Adrenal gland (tissue), 12 donors: ENCODE measurements around the gene ABO. TPM values are rescaled to one million over a fixed set of nuclear protein-coding genes. Genes with fewer than 3 reads are reported as not detected.

ENCODE experiments used
- DNase-seq, 7 donors: peaks; one replicate each; pipeline ENCODE4 v3.0.0-alpha.2; 2019 to 2020
- H3K27ac ChIP-seq, 5 donors: fragments of 200-600 bp; sonication (generic) in 4 of 5; 1 replicate in 3 of 5; 2 replicates in 2 of 5; pipeline versions ENCODE4 v1.5.1 to v1.8.0; 2016 to 2020; ENCODE audit warnings: mild to moderate bottlenecking in 1 of 5
- H3K27me3 ChIP-seq: fragments of 200-600 bp; 2 replicates; pipeline ENCODE4 v1.8.0; 2021
- H3K36me3 ChIP-seq, 2 donors: fragments of 200-600 bp; replicated peaks in 1 of 2; 1 replicate in 1 of 2; 2 replicates in 1 of 2; pipeline versions ENCODE4 v1.5.1 to v1.8.0; 2018 to 2022
- H3K4me1 ChIP-seq, 2 donors: fragments of 200-600 bp; replicated peaks in 1 of 2; 1 replicate in 1 of 2; 2 replicates in 1 of 2; pipeline versions ENCODE4 v1.5.1 to v1.8.0; 2018 to 2021
- H3K4me3 ChIP-seq, 4 donors: fragments of 200-600 bp; sonication (generic) in 3 of 4; one replicate each; pipeline ENCODE4 v1.5.1; 2016 to 2018
- H3K9me3 ChIP-seq, 3 donors: fragments of 200-600 bp; sonication (generic) in 1 of 3; replicated peaks in 1 of 3; 1 replicate in 2 of 3; 2 replicates in 1 of 3; pipeline versions ENCODE4 v1.5.1 to v1.8.0; 2016 to 2021
- POLR2A ChIP-seq, 2 donors: fragments of 450-650 bp; IDR thresholded peaks; one replicate each; pipeline ENCODE4 v1.6.1; 2017; ENCODE audit warnings: antibody characterized with exemption in 2 of 2, mild to moderate bottlenecking in 2 of 2, moderate library complexity in 1 of 2
- WGBS, 4 donors: extraction: QIAGEN DNeasy Blood & Tissue Kit in 2 of 4; methylation state at CpG; one replicate each; pipeline versions ENCODE4 v1.1.5 to v1.1.7; 2013 to 2017; 5-methylcytosine and 5-hydroxymethylcytosine counted together
- intact Hi-C, 2 donors: fragments of 100-400 bp; cut with DNase I; formaldehyde crosslinking; loops; one replicate each; pipeline versions ENCODE4 v1.14.1 to v1.15.0; 2022 to 2023
- polyA plus RNA-seq, 3 donors: library from polyadenylated mRNA; stranded (reverse); fragments of 200-250 nt in 2 of 3; fragments of 350-450 nt in 1 of 3; fragmentation: Illumina TruSeq in 1 of 3; extraction: RNeasy Lipid Tissue Mini Kit (QIAGEN cat#74804) in 1 of 3; gene quantifications; one replicate each; pipeline ENCODE4 v1.2.3, GENCODE V29; 2013 to 2014
- total RNA-seq, 9 donors: library from RNA; depleted of rRNA in 4 of 9; stranded (reverse); fragments of >200 nt in 4 of 9; fragments of 120-200 nt in 1 of 9; fragmentation: NEBNext Ultra II Directional in 1 of 9; extraction: Animal tissue kit (Norgen Biotek cat#: 25700) in 1 of 9; gene quantifications; one replicate each; pipeline versions ENCODE4 v1.1.0 to v1.2.4, GENCODE V29; 2013 to 2023
- TF ChIP-seq, protein P1 (sequence below), 6 experiments: fragments of 450-650 bp in 4 of 6; fragments of 200-600 bp in 2 of 6; sonication (generic) in 1 of 6; IDR thresholded peaks; 1 replicate in 5 of 6; 2 replicates in 1 of 6; pipeline versions ENCODE4 v1.5.1 to v1.8.0; 2016 to 2021; ENCODE audit warnings: antibody characterized with exemption in 6 of 6, mild to moderate bottlenecking in 2 of 6, moderate library complexity in 1 of 6
- donor health status: healthy with polysubstance abuse.
- donor health status: Bipolar disorder and iron deficiency.
- donor health status: DM: yes; HTN: yes; CAD: no.
- donor health status: DM: no; HTN: no; CAD: no.
- donor health status: DM: no; HTN: no; CAD: no.
- donor health status: DM: yes; HTN: yes; CAD: no.

ABO gene
- total and polyA plus RNA-seq, 12 donors, result 2.9 to 43.1 (median 18.6) TPM

DNA sequence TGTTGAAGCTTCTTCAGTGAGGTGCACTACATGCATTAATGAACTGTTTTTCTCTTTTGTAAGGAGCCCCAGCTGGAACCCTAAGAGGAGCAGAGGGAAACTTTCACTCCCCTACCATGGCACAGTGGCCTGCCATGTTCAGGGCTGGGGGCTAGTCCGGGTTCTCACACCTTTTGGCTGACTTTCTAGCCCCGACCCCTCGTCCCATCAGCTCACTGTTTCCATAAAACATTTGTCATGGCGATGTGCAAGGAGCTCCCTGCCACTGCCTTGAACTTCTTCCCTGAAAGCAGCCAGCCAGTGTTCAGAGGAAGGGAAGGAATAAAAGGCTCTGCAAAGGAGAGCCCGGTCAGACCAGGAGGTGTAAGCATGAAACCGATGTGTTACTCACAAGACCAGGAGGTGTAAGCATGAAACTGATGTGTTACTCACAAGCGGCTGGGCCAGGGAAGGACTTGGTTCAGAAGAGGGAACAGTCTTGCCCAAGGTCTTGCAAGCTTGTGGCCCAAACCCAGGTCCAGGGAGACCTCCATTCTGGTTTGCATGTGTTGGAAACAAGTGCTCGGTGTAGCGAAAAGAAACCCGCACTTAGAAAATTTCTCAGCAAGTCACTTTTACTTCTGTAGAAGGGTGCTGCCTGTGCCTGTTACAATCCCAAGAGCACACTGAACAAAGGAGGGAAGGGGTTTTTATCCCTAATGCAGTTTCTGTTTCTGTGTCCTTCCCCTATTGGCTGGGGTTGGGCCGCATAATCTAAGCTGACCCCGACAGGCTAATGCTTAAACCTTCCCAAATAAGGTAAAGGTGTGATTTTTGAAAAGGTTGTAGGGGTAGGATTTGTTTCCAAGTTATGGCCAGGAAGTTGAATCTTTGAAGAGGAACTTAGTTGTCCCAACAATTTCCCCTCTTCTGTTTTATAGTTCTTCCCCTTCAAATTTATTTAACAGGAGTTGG lies 3.4 kb upstream of the ABO start:
- TF ChIP-seq POLR2A (IDR thresholded peaks at IDR 0.05), result no peak
- TF ChIP-seq, protein P1, sequence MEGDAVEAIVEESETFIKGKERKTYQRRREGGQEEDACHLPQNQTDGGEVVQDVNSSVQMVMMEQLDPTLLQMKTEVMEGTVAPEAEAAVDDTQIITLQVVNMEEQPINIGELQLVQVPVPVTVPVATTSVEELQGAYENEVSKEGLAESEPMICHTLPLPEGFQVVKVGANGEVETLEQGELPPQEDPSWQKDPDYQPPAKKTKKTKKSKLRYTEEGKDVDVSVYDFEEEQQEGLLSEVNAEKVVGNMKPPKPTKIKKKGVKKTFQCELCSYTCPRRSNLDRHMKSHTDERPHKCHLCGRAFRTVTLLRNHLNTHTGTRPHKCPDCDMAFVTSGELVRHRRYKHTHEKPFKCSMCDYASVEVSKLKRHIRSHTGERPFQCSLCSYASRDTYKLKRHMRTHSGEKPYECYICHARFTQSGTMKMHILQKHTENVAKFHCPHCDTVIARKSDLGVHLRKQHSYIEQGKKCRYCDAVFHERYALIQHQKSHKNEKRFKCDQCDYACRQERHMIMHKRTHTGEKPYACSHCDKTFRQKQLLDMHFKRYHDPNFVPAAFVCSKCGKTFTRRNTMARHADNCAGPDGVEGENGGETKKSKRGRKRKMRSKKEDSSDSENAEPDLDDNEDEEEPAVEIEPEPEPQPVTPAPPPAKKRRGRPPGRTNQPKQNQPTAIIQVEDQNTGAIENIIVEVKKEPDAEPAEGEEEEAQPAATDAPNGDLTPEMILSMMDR (IDR thresholded peaks at IDR 0.05), result no peak
- DNase-seq, result peak in 2 of 7 donors; percentile 12 to 41
- intact Hi-C loops, result loop anchor here in 1 of 2 donors (5.0 kb wide), 1 partner anchor 41 kb away; no protein-coding TSS in a partner anchor
- Histone ChIP-seq H3K27ac (no peak overlapping the region), H3K9me3 (no peaks in the 10 kb centered on the region), H3K36me3 (no peaks in the 10 kb centered on the region), H3K27me3 (peaks cover 5% of the 10 kb centered on the region), H3K4me3 (no peak overlapping the region), H3K4me1 (peaks cover 0 to 5% of the 10 kb centered on the region in 2 donors)
- WGBS, 4 donors, result 81 to 93% (median 85%) methylated on average over 11 to 12 of the region's 12 CpGs

DNA sequence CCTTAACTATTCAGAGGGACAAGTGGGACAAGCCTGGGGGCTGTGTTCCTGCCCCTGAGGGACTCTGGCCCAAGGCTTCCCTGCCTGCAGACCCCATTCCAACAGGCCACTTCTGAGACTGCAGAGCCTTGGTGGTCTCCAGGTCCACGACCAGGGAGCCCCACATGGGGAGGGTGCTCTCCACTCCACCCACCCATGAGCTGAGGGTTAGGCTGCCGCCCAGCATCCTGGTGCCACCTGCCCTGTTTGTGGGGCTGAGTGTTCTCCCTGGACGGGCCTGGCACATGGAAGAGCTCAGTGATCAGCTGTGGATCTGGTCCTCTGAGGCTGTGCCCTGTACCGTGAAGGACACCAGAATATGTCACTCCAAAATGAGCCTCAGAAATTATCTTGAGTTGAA lies 2.5 kb upstream of the ABO start:
- 79 to 88% (median 81%) methylated on average over 2 to 4 of the region's 4 CpGs for WGBS, 4 donors

DNA sequence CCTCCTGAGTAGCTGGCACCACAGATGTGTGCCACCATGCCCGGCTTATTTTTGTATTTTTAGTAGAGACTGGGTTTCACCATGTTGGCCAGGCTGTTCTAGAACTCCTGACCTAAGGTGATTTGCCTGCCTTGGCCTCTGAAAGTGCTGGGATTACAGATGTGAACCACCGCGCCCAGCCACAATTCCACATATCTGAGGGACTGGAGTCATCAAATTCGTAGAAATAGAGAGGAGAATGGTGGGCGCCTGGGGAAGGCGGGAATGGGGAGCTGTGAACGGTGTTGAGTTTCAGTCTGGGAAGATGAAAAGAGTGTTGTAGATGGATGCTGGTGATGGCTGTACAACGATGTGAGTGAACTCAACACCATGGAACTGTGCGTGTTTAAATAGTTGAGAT lies 1.9 kb upstream of the ABO start:
- no peaks in the 10 kb centered on the region for H3K9me3 ChIP-seq
- H3K27ac ChIP-seq, result no peak overlapping the region
- DNase-seq, result peak in 2 of 7 donors; percentile 7 to 28
- TF ChIP-seq POLR2A (IDR thresholded peaks at IDR 0.05), result no peak
- TF ChIP-seq, protein P1 (IDR thresholded peaks at IDR 0.05), result no peak
- no peak overlapping the region for H3K4me3 ChIP-seq
- WGBS, 4 donors, result 82 to 87% (median 84%) methylated on average over 9 of the region's 9 CpGs
- peaks cover 5% of the 10 kb centered on the region for H3K27me3 ChIP-seq
- H3K4me1 ChIP-seq, result peaks cover 1 to 5% of the 10 kb centered on the region in 2 donors
- intact Hi-C loops, result loop anchor here in 1 of 2 donors (5.0 kb wide), 1 partner anchor 40 kb away; no protein-coding TSS in a partner anchor
- H3K36me3 ChIP-seq, result no peaks in the 10 kb centered on the region

More for the DNA sequence above, 2.5 kb upstream of the ABO start:
- TF ChIP-seq, protein P1 (IDR thresholded peaks at IDR 0.05), result no peak
- no peak for TF ChIP-seq POLR2A (IDR thresholded peaks at IDR 0.05)
- Histone ChIP-seq H3K4me1 (peaks cover 0 to 5% of the 10 kb centered on the region in 2 donors), H3K27ac (no peak overlapping the region), H3K9me3 (no peaks in the 10 kb centered on the region), H3K27me3 (peaks cover 5% of the 10 kb centered on the region), H3K36me3 (no peaks in the 10 kb centered on the region), H3K4me3 (no peak overlapping the region)
- DNase-seq, result peak in 2 of 7 donors; percentile 16 to 17
- intact Hi-C loops, result loop anchor here in 1 of 2 donors (5.0 kb wide), 1 partner anchor 40 kb away; no protein-coding TSS in a partner anchor
